HepG2 (cell line): ENCODE data around the gene TUBA4A. TPM values are rescaled to one million over a fixed set of nuclear protein-coding genes. Genes with fewer than 3 reads are reported as not detected.
A peak's percentile ranks its signal among the peaks of the same experiment; 100 is the strongest.

Experiments
- ARID3A ChIP-seq: IDR thresholded peaks from 2 replicates; pipeline ENCODE4 v1.6.1; 2012; ENCODE audit warnings: low read depth, low read length, improper control_type of control experiment
- ATF2 ChIP-seq: sonication (generic); formaldehyde crosslinking; IDR thresholded peaks from 2 replicates; pipeline ENCODE4 v1.4.0; 2020; ENCODE audit warnings: missing genetic modification reagents
- CENPBD1 ChIP-seq: sonication (generic); formaldehyde crosslinking; IDR thresholded peaks from 2 replicates; pipeline ENCODE4 v1.8.0; 2022; ENCODE audit warnings: missing genetic modification reagents, low read depth, mild to moderate bottlenecking, borderline replicate concordance
- HNF1B ChIP-seq: sonication (generic); formaldehyde crosslinking; IDR thresholded peaks from 2 replicates; pipeline ENCODE4 v1.5.1; 2020; ENCODE audit warnings: mild to moderate bottlenecking, moderate library complexity, missing genetic modification reagents
- KAT8 ChIP-seq: IDR thresholded peaks from 2 replicates; pipeline ENCODE4 v1.6.1; 2016; ENCODE audit warnings: missing genetic modification reagents, missing compliant biosample characterization
- PATZ1 ChIP-seq: sonication (generic); formaldehyde crosslinking; IDR thresholded peaks from 2 replicates; pipeline ENCODE4 v1.4.0; 2020; ENCODE audit warnings: missing genetic modification reagents
- ZNF441 ChIP-seq: sonication (generic); formaldehyde crosslinking; IDR thresholded peaks from 2 replicates; pipeline ENCODE4 v1.7.0; 2021; ENCODE audit warnings: missing genetic modification reagents, borderline replicate concordance
- ZNF574 ChIP-seq: sonication (generic); formaldehyde crosslinking; IDR thresholded peaks from 2 replicates; pipeline ENCODE4 v1.4.0; 2020; ENCODE audit warnings: missing genetic modification reagents
- polyA plus RNA-seq, 8 experiments: library from polyadenylated mRNA; depleted of rRNA in 3 of 8; stranded (reverse) in 7 of 8; unstranded in 1 of 8; fragments of >200 nt; fragmentation: Illumina TruSeq in 4 of 8; extraction: Trizol in 4 of 8; gene quantifications; 2 replicates each; pipeline versions ENCODE4 v1.2.1 to v1.2.3, GENCODE V29; 2011 to 2016; ENCODE audit warnings: low read depth in 4 of 8, missing spikeins in 1 of 8, mixed read lengths in 1 of 8; ENCODE audit not compliant: insufficient read depth in 1 of 8
- total RNA-seq, 5 experiments: library from RNA; depleted of rRNA; stranded (reverse); fragments of >200 nt; fragmentation: Illumina TruSeq; extraction: Trizol; gene quantifications; 2 replicates each; pipeline ENCODE4 v1.2.3, GENCODE V29; 2016; ENCODE audit warnings: low read depth in 1 of 5

TUBA4A gene
- total and polyA plus RNA-seq, 2 of the 13 experiments (the other 11 are each of a cell fraction or from before 2014, with no cell fraction given): 1.3 to 12.7 TPM

GRCh38 chr2:219274361-219274921 is 20.7 kb upstream of the TUBA4A start (continued):
- 0 out of 2 replicates have a peak, but pooled peaks have one; percentile 16 for TF ChIP-seq ARID3A
- 0 out of 2 replicates have a peak, but pooled peaks have one; percentile 24 for TF ChIP-seq HNF1B
- TF ChIP-seq ZNF574 (CRISPR knock-in tag): 0 out of 2 replicates have a peak, but pooled peaks have one; percentile 18
- TF ChIP-seq KAT8 (CRISPR knock-in tag): 0 out of 2 replicates have a peak, but pooled peaks have one; percentile 27
- TF ChIP-seq PATZ1 (CRISPR knock-in tag): 0 out of 2 replicates have a peak, but pooled peaks have one; percentile 8
- TF ChIP-seq CENPBD1: no peak
- TF ChIP-seq ATF2 (CRISPR knock-in tag): 0 out of 2 replicates have a peak, but pooled peaks have one; percentile 28
- no peak for TF ChIP-seq ZNF441 (CRISPR knock-in tag)
